ENCODE measurements around the gene FDXR. TPM values are rescaled to one million over a fixed set of nuclear protein-coding genes. Genes with fewer than 3 reads are reported as not detected.
"Not testable (repeated sequence)": the region's sequence is repeated elsewhere in the genome, so short reads cannot be mapped to it uniquely, and the experiment has no call there.

FDXR gene
- total RNA-seq, 5 donors from 2014 or later (not counting 1 experiment from before 2014, with no cell fraction given), result 4.2 to 20.7 (median 15.3) TPM

- POLR2A ChIA-PET; H3K27ac Mint-ChIP-seq; H3K27ac ChIP-seq (ENCODE audit: low read length); H3K4me3 Mint-ChIP-seq; H3K9me3 ChIP-seq; H3K36me3 ChIP-seq (ENCODE audit: control insufficient read depth in 2 of 2, extremely low read depth in 1 of 2, insufficient read depth in 1 of 2, low read length in 1 of 2); ATAC-seq (replicated peaks in 1 of 4); H3K36me3 Mint-ChIP-seq; DNase-seq; H3K9me3 Mint-ChIP-seq; H3K4me3 ChIP-seq (ENCODE audit: control insufficient read depth in 1 of 2, extremely low read depth in 1 of 2, low read length in 1 of 2); H3K27me3 ChIP-seq (replicated peaks in 1 of 2; ENCODE audit: control insufficient read depth in 2 of 2, extremely low read depth in 1 of 2, insufficient read depth in 2 of 2, low read length in 1 of 2); H3K27me3 Mint-ChIP-seq: not testable (repeated sequence)
- H3K4me1 Mint-ChIP-seq, result peaks cover 17 to 34% (median 25%) of the 10 kb centered on the region in 3 donors
- CTCF ChIA-PET, result interaction anchor here (0.5 to 0.7 kb wide), 3 partner anchors 76 to 212 kb away, joined by 3 to 4 read pairs (median 3); no protein-coding TSS in a partner anchor
- 91% methylated on average over 8 of the region's 9 CpGs for WGBS (ENCODE audit: insufficient coverage)
- H3K4me1 ChIP-seq (ENCODE audit: control insufficient read depth in 1 of 2, extremely low read depth in 1 of 2, insufficient read depth in 2 of 2, low read length in 2 of 2), result peaks cover 4 to 21% of the 10 kb centered on the region in 2 experiments
Measured at GRCh38 chr17:74870028-74870427, 2.8 kb downstream of the FDXR start.

GRCh38 chr17:74868908-74869255, 3.9 kb downstream of the FDXR start:
- Mint-ChIP-seq H3K36me3 (peaks cover 5% of the 10 kb centered on the region), H3K4me3 (no peak overlapping the region), H3K9me3 (no peaks in the 10 kb centered on the region), H3K27ac (no peak overlapping the region), H3K4me1 (peaks cover 18 to 36% (median 26%) of the 10 kb centered on the region in 3 donors), H3K27me3 (no peaks in the 10 kb centered on the region)
- Histone ChIP-seq H3K27ac (ENCODE audit: low read length) (no peak overlapping the region), H3K4me1 (ENCODE audit: control insufficient read depth in 1 of 2, extremely low read depth in 1 of 2, insufficient read depth in 2 of 2, low read length in 2 of 2) (peaks cover 4 to 26% of the 10 kb centered on the region in 2 experiments), H3K27me3 (replicated peaks in 1 of 2; ENCODE audit: control insufficient read depth in 2 of 2, extremely low read depth in 1 of 2, insufficient read depth in 2 of 2, low read length in 1 of 2) (peaks cover 0 to 5% of the 10 kb centered on the region in 2 experiments), H3K9me3 (no peaks in the 10 kb centered on the region), H3K36me3 (ENCODE audit: control insufficient read depth in 2 of 2, extremely low read depth in 1 of 2, insufficient read depth in 1 of 2, low read length in 1 of 2) (peaks cover 0 to 2% of the 10 kb centered on the region in 2 donors), H3K4me3 (ENCODE audit: control insufficient read depth in 1 of 2, extremely low read depth in 1 of 2, low read length in 1 of 2) (no peak overlapping the region)
- WGBS (ENCODE audit: insufficient coverage), result 89% methylated on average over 6 of the region's 6 CpGs
- ChIA-PET CTCF (interaction anchor here in 1 of 2 donors (0.5 kb wide), 1 partner anchor 879 kb away, joined by 12 read pairs; no protein-coding TSS in a partner anchor), POLR2A (no interaction called here)
- ATAC-seq (replicated peaks in 1 of 4), result no peak
- no peak for DNase-seq

GRCh38 chr17:74868251-74868907, 4.4 kb downstream of the FDXR start:
- 91% methylated on average over 12 of the region's 12 CpGs for WGBS (ENCODE audit: insufficient coverage)
- no peak overlapping the region for H3K27ac Mint-ChIP-seq
- ChIA-PET POLR2A (no interaction called here), CTCF (interaction anchor here in 1 of 2 donors (0.5 kb wide), 1 partner anchor 879 kb away, joined by 12 read pairs; no protein-coding TSS in a partner anchor)
- H3K4me1 Mint-ChIP-seq, result peaks cover 15 to 31% (median 23%) of the 10 kb centered on the region in 3 donors
- H3K36me3 ChIP-seq (ENCODE audit: control insufficient read depth in 2 of 2, extremely low read depth in 1 of 2, insufficient read depth in 1 of 2, low read length in 1 of 2), result peaks cover 0 to 2% of the 10 kb centered on the region in 2 donors
- H3K27ac ChIP-seq (ENCODE audit: low read length), result no peak overlapping the region
- H3K4me3 Mint-ChIP-seq, result no peak overlapping the region
- no peak overlapping the region for H3K4me3 ChIP-seq (ENCODE audit: control insufficient read depth in 1 of 2, extremely low read depth in 1 of 2, low read length in 1 of 2)
- H3K9me3 ChIP-seq, result no peaks in the 10 kb centered on the region
- H3K27me3 ChIP-seq (replicated peaks in 1 of 2; ENCODE audit: control insufficient read depth in 2 of 2, extremely low read depth in 1 of 2, insufficient read depth in 2 of 2, low read length in 1 of 2), result peaks cover 0 to 5% of the 10 kb centered on the region in 2 experiments
- peaks cover 4 to 21% of the 10 kb centered on the region in 2 experiments for H3K4me1 ChIP-seq (ENCODE audit: control insufficient read depth in 1 of 2, extremely low read depth in 1 of 2, insufficient read depth in 2 of 2, low read length in 2 of 2)
- no peak for ATAC-seq (replicated peaks in 1 of 4)
- H3K9me3 Mint-ChIP-seq, result no peaks in the 10 kb centered on the region
- H3K27me3 Mint-ChIP-seq, result no peaks in the 10 kb centered on the region
- peaks cover 5% of the 10 kb centered on the region for H3K36me3 Mint-ChIP-seq
- no peak for DNase-seq

GRCh38 chr17:74866198-74866835, 6.5 kb downstream of the FDXR start:
- 97% methylated on average over 11 of the region's 19 CpGs for WGBS (ENCODE audit: insufficient coverage)
- Mint-ChIP-seq H3K27ac (no peak overlapping the region), H3K27me3 (peaks cover 4 to 9% of the 10 kb centered on the region in 2 donors), H3K4me1 (peaks cover 13 to 20% (median 17%) of the 10 kb centered on the region in 3 donors), H3K4me3 (no peak overlapping the region), H3K9me3 (no peaks in the 10 kb centered on the region), H3K36me3 (peaks cover 5% of the 10 kb centered on the region)
- no peak for ATAC-seq (replicated peaks in 1 of 4)
- H3K27ac ChIP-seq (ENCODE audit: low read length), result no peak overlapping the region
- peaks cover 2 to 13% of the 10 kb centered on the region in 2 experiments for H3K4me1 ChIP-seq (ENCODE audit: control insufficient read depth in 1 of 2, extremely low read depth in 1 of 2, insufficient read depth in 2 of 2, low read length in 2 of 2)
- peaks cover 0 to 2% of the 10 kb centered on the region in 2 donors for H3K36me3 ChIP-seq (ENCODE audit: control insufficient read depth in 2 of 2, extremely low read depth in 1 of 2, insufficient read depth in 1 of 2, low read length in 1 of 2)
- no peak overlapping the region for H3K4me3 ChIP-seq (ENCODE audit: control insufficient read depth in 1 of 2, extremely low read depth in 1 of 2, low read length in 1 of 2)
- DNase-seq, result no peak
- H3K9me3 ChIP-seq, result no peaks in the 10 kb centered on the region
- POLR2A ChIA-PET, result no interaction called here
- CTCF ChIA-PET, result interaction anchor here (1.2 to 1.9 kb wide), 2 partner anchors 75 to 104 kb away, joined by 4 to 5 read pairs; no protein-coding TSS in a partner anchor
- H3K27me3 ChIP-seq (replicated peaks in 1 of 2; ENCODE audit: control insufficient read depth in 2 of 2, extremely low read depth in 1 of 2, insufficient read depth in 2 of 2, low read length in 1 of 2), result peaks cover 0 to 23% of the 10 kb centered on the region in 2 experiments

GRCh38 chr17:74865504-74866197, 7.1 kb downstream of the FDXR start:
- CTCF ChIA-PET, result interaction anchor here (0.6 to 1.9 kb wide), 6 partner anchors 74 to 797 kb away, joined by 3 to 5 read pairs (median 4); no protein-coding TSS in a partner anchor
- H3K27me3 ChIP-seq (replicated peaks in 1 of 2; ENCODE audit: control insufficient read depth in 2 of 2, extremely low read depth in 1 of 2, insufficient read depth in 2 of 2, low read length in 1 of 2), result peaks cover 0 to 28% of the 10 kb centered on the region in 2 experiments
- H3K36me3 Mint-ChIP-seq, result peaks cover 5% of the 10 kb centered on the region
- H3K27ac Mint-ChIP-seq, result no peak overlapping the region
- no peaks in the 10 kb centered on the region for H3K9me3 ChIP-seq
- H3K4me1 ChIP-seq (ENCODE audit: control insufficient read depth in 1 of 2, extremely low read depth in 1 of 2, insufficient read depth in 2 of 2, low read length in 2 of 2), result peaks cover 6 to 18% of the 10 kb centered on the region in 2 experiments
- peaks cover 4 to 10% of the 10 kb centered on the region in 2 donors for H3K27me3 Mint-ChIP-seq
- DNase-seq (no peak), ATAC-seq (replicated peaks in 1 of 4) (no peak)
- no peaks in the 10 kb centered on the region for H3K9me3 Mint-ChIP-seq
- no peak overlapping the region for H3K27ac ChIP-seq (ENCODE audit: low read length)
- no peak overlapping the region for H3K4me3 Mint-ChIP-seq
- peaks cover 0 to 2% of the 10 kb centered on the region in 2 donors for H3K36me3 ChIP-seq (ENCODE audit: control insufficient read depth in 2 of 2, extremely low read depth in 1 of 2, insufficient read depth in 1 of 2, low read length in 1 of 2)
- no peak overlapping the region for H3K4me3 ChIP-seq (ENCODE audit: control insufficient read depth in 1 of 2, extremely low read depth in 1 of 2, low read length in 1 of 2)
- POLR2A ChIA-PET, result no interaction called here
- H3K4me1 Mint-ChIP-seq, result peaks cover 10 to 23% (median 17%) of the 10 kb centered on the region in 3 donors
- WGBS (ENCODE audit: insufficient coverage), result 81% methylated on average over 15 of the region's 19 CpGs

GRCh38 chr17:74864866-74865395, 7.9 kb downstream of the FDXR start:
- Histone ChIP-seq H3K27me3 (replicated peaks in 1 of 2; ENCODE audit: control insufficient read depth in 2 of 2, extremely low read depth in 1 of 2, insufficient read depth in 2 of 2, low read length in 1 of 2) (peaks cover 0 to 36% of the 10 kb centered on the region in 2 experiments), H3K27ac (ENCODE audit: low read length) (no peak overlapping the region), H3K4me1 (ENCODE audit: control insufficient read depth in 1 of 2, extremely low read depth in 1 of 2, insufficient read depth in 2 of 2, low read length in 2 of 2) (peaks cover 11 to 25% of the 10 kb centered on the region in 2 experiments), H3K9me3 (no peaks in the 10 kb centered on the region), H3K36me3 (ENCODE audit: control insufficient read depth in 2 of 2, extremely low read depth in 1 of 2, insufficient read depth in 1 of 2, low read length in 1 of 2) (peaks cover 0 to 2% of the 10 kb centered on the region in 2 donors), H3K4me3 (ENCODE audit: control insufficient read depth in 1 of 2, extremely low read depth in 1 of 2, low read length in 1 of 2) (no peak overlapping the region)
- Mint-ChIP-seq H3K27ac (no peak overlapping the region), H3K9me3 (no peaks in the 10 kb centered on the region), H3K27me3 (peaks cover 4 to 15% of the 10 kb centered on the region in 2 donors), H3K4me3 (no peak overlapping the region), H3K4me1 (peaks cover 15 to 30% (median 23%) of the 10 kb centered on the region in 3 donors), H3K36me3 (peaks cover 5% of the 10 kb centered on the region)
- peak; percentile 58 to 67 (median 59) for ATAC-seq (replicated peaks in 1 of 4)
- DNase-seq, result peak; percentile 19 to 82 (median 55)
- ChIA-PET POLR2A (interaction anchor here in 1 of 2 donors (0.6 kb wide), 1 partner anchor 59 kb away, joined by 3 read pairs; the partner anchor contains the start of gene OTOP2), CTCF (interaction anchor here (0.6 to 1.9 kb wide), 5 partner anchors 73 to 299 kb away, joined by 3 to 5 read pairs (median 4); no protein-coding TSS in a partner anchor)
- WGBS (ENCODE audit: insufficient coverage), result 48% methylated on average over 6 of the region's 11 CpGs

All from T-cell (primary cell).